Measurements from ENCODE around the gene VAV3. TPM values are rescaled to one million over a fixed set of nuclear protein-coding genes. Genes with fewer than 3 reads are reported as not detected.
A peak's percentile ranks its signal among the peaks of the same experiment; 100 is the strongest.

VAV3 gene, protein sequence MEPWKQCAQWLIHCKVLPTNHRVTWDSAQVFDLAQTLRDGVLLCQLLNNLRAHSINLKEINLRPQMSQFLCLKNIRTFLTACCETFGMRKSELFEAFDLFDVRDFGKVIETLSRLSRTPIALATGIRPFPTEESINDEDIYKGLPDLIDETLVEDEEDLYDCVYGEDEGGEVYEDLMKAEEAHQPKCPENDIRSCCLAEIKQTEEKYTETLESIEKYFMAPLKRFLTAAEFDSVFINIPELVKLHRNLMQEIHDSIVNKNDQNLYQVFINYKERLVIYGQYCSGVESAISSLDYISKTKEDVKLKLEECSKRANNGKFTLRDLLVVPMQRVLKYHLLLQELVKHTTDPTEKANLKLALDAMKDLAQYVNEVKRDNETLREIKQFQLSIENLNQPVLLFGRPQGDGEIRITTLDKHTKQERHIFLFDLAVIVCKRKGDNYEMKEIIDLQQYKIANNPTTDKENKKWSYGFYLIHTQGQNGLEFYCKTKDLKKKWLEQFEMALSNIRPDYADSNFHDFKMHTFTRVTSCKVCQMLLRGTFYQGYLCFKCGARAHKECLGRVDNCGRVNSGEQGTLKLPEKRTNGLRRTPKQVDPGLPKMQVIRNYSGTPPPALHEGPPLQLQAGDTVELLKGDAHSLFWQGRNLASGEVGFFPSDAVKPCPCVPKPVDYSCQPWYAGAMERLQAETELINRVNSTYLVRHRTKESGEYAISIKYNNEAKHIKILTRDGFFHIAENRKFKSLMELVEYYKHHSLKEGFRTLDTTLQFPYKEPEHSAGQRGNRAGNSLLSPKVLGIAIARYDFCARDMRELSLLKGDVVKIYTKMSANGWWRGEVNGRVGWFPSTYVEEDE
- 0.02 TPM in 1 of 2 replicates, not detected in the other for polyA plus RNA-seq (2012; rRNA removed)
- 0.01 and 0.07 TPM in 2 replicates for polyA plus RNA-seq (2012; cell fraction: cytosol; rRNA removed)
- 0.02 and 0.04 TPM in 2 replicates for polyA plus RNA-seq (2012; cell fraction: nucleus; rRNA removed)

DNA sequence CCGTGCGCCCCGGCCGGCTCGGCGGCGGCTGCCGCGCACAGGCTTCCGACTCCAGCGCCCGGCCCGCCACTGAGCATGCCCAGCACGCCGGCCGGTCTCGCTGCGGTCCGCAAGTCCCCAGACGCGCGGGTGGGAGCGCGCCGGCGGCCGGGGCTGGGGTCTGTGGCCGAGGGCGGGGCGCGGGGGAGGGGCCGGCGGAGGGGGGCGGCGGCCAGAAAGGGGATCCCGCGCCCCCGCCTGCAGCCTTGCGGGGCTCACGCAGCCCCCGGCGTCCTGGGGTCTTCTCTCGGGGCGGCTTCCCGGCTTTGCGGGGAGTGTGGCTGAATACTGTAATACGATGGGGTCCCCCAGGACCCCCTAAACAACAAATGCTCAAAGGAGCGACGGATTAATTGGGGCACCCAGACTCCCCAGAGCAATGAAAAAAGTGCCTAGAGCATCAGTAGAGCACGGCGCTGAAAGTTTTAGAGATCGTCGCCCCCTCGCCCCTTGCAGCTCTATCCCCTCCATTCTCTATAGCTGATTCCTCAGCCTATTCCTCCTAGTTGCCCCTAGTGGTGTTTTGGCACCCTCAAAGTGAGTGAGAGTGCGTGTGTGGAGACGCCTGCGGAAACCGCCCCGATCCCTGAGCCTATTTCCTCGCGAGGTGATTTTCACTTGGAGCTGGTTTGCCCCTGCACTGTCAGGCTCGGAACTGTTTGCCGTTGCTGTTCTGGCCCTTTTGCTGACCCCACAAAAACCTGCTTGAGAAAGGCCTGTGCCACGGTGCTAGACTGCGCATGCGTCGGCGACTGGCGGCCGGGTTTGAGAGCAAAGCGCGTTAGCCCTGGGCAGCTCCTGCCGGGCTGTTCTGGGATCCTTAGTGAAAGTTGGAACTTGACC is at the start of gene VAV3:
Gene VAV3 (minus strand): TSS at position 71 of the 882 bp plus-strand sequence. CDS start 311 bp downstream, outside the sequence.
- Histone ChIP-seq H3K4me2 (peak within 1 kb of the TSS; percentile 88), H3K36me3 (replicated peaks in 1 of 2; ENCODE audit: control insufficient read depth in 1 of 2, insufficient read depth in 2 of 2, low read length in 1 of 2) (no peaks in the 10 kb centered on the region), H3K27me3 (ENCODE audit: insufficient read depth) (peaks cover 19% of the 10 kb centered on the region), H3K9ac (no peak within 1 kb of the TSS), H3K79me2 (ENCODE audit: insufficient read depth) (no peaks in the 10 kb centered on the region), H4K20me1 (ENCODE audit: insufficient read depth) (no peaks in the 10 kb centered on the region), H3K9me3 (no peaks in the 10 kb centered on the region), H3K27ac (ENCODE audit: low read depth in 2 of 2, low read length in 1 of 2) (peak within 1 kb of the TSS in 1 of 2 experiments; percentile 57; a peak in 2 of 4 replicates), H2AFZ (ENCODE audit: low read depth) (peak within 1 kb of the TSS; percentile 72; the same call in 1 of the 2 replicates), H3K4me1 (ENCODE audit: control insufficient read depth in 1 of 2, insufficient read depth in 2 of 2, low read depth in 1 of 2, low read length in 1 of 2) (peaks cover 0 to 9% of the 10 kb centered on the region in 2 experiments; a peak in 1 of 4 replicates), H3F3A (replicated peaks; ENCODE audit: insufficient read depth) (no peaks in the 10 kb centered on the region), H3K4me3 (ENCODE audit: low read depth in 2 of 2, low read length in 1 of 2) (peak within 1 kb of the TSS; percentile 48 to 64), H3K9me2 (no peaks in the 10 kb centered on the region)
- peak; percentile 90 for DNase-seq
- ChIA-PET POLR2A (no interaction called here), CTCF (interaction anchor here (0.5 to 1.3 kb wide), 7 partner anchors 10 to 183 kb away, joined by 3 to 5 read pairs (median 3); no protein-coding TSS in a partner anchor)
- 0% methylated on average over 19 of the region's 73 CpGs for WGBS (ENCODE audit: low lambda C conversion rate)
- TF ChIP-seq, protein P1, sequence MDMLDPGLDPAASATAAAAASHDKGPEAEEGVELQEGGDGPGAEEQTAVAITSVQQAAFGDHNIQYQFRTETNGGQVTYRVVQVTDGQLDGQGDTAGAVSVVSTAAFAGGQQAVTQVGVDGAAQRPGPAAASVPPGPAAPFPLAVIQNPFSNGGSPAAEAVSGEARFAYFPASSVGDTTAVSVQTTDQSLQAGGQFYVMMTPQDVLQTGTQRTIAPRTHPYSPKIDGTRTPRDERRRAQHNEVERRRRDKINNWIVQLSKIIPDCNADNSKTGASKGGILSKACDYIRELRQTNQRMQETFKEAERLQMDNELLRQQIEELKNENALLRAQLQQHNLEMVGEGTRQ (IDR thresholded peaks at IDR 0.05; ENCODE audit: borderline replicate concordance, low read depth, low read length): no peak
- no peak for TF ChIP-seq YY1 (IDR thresholded peaks at IDR 0.05; ENCODE audit: low read depth)
- TF ChIP-seq EZH2phosphoT487 (IDR thresholded peaks at IDR 0.05; ENCODE audit: borderline replicate concordance, low read depth): no peak
- TF ChIP-seq, protein P2, sequence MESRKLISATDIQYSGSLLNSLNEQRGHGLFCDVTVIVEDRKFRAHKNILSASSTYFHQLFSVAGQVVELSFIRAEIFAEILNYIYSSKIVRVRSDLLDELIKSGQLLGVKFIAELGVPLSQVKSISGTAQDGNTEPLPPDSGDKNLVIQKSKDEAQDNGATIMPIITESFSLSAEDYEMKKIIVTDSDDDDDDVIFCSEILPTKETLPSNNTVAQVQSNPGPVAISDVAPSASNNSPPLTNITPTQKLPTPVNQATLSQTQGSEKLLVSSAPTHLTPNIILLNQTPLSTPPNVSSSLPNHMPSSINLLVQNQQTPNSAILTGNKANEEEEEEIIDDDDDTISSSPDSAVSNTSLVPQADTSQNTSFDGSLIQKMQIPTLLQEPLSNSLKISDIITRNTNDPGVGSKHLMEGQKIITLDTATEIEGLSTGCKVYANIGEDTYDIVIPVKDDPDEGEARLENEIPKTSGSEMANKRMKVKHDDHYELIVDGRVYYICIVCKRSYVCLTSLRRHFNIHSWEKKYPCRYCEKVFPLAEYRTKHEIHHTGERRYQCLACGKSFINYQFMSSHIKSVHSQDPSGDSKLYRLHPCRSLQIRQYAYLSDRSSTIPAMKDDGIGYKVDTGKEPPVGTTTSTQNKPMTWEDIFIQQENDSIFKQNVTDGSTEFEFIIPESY (IDR thresholded peaks at IDR 0.05; ENCODE audit: borderline replicate concordance, low read depth): no peak
- TF ChIP-seq TCF12 (IDR thresholded peaks at IDR 0.05): no peak
- no peak for TF ChIP-seq FOXJ3 (CRISPR knock-in tag; IDR thresholded peaks at IDR 0.05)
- no peak for TF ChIP-seq POLR2AphosphoS5 (IDR thresholded peaks at IDR 0.05; ENCODE audit: low read depth, low read length)
- TF ChIP-seq, protein P3, sequence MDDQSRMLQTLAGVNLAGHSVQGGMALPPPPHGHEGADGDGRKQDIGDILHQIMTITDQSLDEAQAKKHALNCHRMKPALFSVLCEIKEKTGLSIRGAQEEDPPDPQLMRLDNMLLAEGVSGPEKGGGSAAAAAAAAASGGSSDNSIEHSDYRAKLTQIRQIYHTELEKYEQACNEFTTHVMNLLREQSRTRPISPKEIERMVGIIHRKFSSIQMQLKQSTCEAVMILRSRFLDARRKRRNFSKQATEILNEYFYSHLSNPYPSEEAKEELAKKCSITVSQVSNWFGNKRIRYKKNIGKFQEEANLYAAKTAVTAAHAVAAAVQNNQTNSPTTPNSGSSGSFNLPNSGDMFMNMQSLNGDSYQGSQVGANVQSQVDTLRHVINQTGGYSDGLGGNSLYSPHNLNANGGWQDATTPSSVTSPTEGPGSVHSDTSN (IDR thresholded peaks at IDR 0.05): no peak
- no peak for TF ChIP-seq RAD21 (IDR thresholded peaks at IDR 0.05; ENCODE audit: low read length)
- no peak for TF ChIP-seq GATA2 (CRISPR knock-in tag; IDR thresholded peaks at IDR 0.05)
- TF ChIP-seq RXRA (IDR thresholded peaks at IDR 0.05; ENCODE audit: borderline replicate concordance, low read depth): no peak
- TF ChIP-seq, protein P4, sequence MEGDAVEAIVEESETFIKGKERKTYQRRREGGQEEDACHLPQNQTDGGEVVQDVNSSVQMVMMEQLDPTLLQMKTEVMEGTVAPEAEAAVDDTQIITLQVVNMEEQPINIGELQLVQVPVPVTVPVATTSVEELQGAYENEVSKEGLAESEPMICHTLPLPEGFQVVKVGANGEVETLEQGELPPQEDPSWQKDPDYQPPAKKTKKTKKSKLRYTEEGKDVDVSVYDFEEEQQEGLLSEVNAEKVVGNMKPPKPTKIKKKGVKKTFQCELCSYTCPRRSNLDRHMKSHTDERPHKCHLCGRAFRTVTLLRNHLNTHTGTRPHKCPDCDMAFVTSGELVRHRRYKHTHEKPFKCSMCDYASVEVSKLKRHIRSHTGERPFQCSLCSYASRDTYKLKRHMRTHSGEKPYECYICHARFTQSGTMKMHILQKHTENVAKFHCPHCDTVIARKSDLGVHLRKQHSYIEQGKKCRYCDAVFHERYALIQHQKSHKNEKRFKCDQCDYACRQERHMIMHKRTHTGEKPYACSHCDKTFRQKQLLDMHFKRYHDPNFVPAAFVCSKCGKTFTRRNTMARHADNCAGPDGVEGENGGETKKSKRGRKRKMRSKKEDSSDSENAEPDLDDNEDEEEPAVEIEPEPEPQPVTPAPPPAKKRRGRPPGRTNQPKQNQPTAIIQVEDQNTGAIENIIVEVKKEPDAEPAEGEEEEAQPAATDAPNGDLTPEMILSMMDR (IDR thresholded peaks at IDR 0.05): peak; percentile 23; the same call in 1 of the 2 replicates
- TF ChIP-seq MXI1 (IDR thresholded peaks at IDR 0.05; ENCODE audit: low read depth, low read length): peak; percentile 60
- peak; percentile 41 for TF ChIP-seq CHD2 (IDR thresholded peaks at IDR 0.05; ENCODE audit: low read length, partially characterized antibody)
- no peak for TF ChIP-seq RFX5 (IDR thresholded peaks at IDR 0.05; ENCODE audit: low read length)
- no peak for TF ChIP-seq TAF1 (IDR thresholded peaks at IDR 0.05; ENCODE audit: borderline replicate concordance, low read depth, low read length)
- TF ChIP-seq NRF1 (IDR thresholded peaks at IDR 0.05; ENCODE audit: low read depth, low read length): peak; percentile 81
- TF ChIP-seq, protein P5, sequence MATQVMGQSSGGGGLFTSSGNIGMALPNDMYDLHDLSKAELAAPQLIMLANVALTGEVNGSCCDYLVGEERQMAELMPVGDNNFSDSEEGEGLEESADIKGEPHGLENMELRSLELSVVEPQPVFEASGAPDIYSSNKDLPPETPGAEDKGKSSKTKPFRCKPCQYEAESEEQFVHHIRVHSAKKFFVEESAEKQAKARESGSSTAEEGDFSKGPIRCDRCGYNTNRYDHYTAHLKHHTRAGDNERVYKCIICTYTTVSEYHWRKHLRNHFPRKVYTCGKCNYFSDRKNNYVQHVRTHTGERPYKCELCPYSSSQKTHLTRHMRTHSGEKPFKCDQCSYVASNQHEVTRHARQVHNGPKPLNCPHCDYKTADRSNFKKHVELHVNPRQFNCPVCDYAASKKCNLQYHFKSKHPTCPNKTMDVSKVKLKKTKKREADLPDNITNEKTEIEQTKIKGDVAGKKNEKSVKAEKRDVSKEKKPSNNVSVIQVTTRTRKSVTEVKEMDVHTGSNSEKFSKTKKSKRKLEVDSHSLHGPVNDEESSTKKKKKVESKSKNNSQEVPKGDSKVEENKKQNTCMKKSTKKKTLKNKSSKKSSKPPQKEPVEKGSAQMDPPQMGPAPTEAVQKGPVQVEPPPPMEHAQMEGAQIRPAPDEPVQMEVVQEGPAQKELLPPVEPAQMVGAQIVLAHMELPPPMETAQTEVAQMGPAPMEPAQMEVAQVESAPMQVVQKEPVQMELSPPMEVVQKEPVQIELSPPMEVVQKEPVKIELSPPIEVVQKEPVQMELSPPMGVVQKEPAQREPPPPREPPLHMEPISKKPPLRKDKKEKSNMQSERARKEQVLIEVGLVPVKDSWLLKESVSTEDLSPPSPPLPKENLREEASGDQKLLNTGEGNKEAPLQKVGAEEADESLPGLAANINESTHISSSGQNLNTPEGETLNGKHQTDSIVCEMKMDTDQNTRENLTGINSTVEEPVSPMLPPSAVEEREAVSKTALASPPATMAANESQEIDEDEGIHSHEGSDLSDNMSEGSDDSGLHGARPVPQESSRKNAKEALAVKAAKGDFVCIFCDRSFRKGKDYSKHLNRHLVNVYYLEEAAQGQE (IDR thresholded peaks at IDR 0.05; ENCODE audit: low read depth, low read length): no peak
